ENCODE data around the gene PTGFR.

The PTGFR gene

GRCh38 chr1:78565393-78565792 lies 74.6 kb downstream of the PTGFR start:
- in situ Hi-C loops (cut with MboI; ENCODE audit: low pct_unique_long_range_greater_than_20kb, low sequenced_read_pairs) = no loop called here
- DNase-seq = no peak

GRCh38 chr1:78570539-78570938 lies 79.8 kb downstream of the PTGFR start:
- in situ Hi-C loops (cut with MboI; ENCODE audit: low pct_unique_long_range_greater_than_20kb, low sequenced_read_pairs) = no loop called here
- no peak for DNase-seq

GRCh38 chr1:78577257-78578100 lies 86.7 kb downstream of the PTGFR start:
- DNase-seq = no peak
- in situ Hi-C loops (cut with MboI; ENCODE audit: low pct_unique_long_range_greater_than_20kb, low sequenced_read_pairs) = no loop called here

GRCh38 chr1:78586572-78586971 lies 95.8 kb downstream of the PTGFR start:
- DNase-seq = no peak
- in situ Hi-C loops (cut with MboI; ENCODE audit: low pct_unique_long_range_greater_than_20kb, low sequenced_read_pairs) = no loop called here

GRCh38 chr1:78587211-78587610 lies 96.4 kb downstream of the PTGFR start:
- in situ Hi-C loops (cut with MboI; ENCODE audit: low pct_unique_long_range_greater_than_20kb, low sequenced_read_pairs) = no loop called here
- no peak for DNase-seq
